Measurements from ENCODE around the gene PPP2R2B.
A peak's percentile ranks its signal among the peaks of the same experiment; 100 is the strongest.

GRCh38 chr5:146706321-146706972 lies 172.1 kb downstream of the PPP2R2B start:
- TF ChIP-seq CTCF (optimal IDR thresholded peaks at IDR 0.05 in 1 of 3, IDR thresholded peaks at IDR 0.05 in 1 of 3, conservative IDR thresholded peaks at IDR 0.05 in 1 of 3; ENCODE audit: extremely low read depth in 1 of 3, insufficient read depth in 2 of 3, low read length in 3 of 3) (peak in 1 of 3 experiments; percentile 9), EZH2 (IDR thresholded peaks at IDR 0.05; ENCODE audit: low read length) (no peak)
